ENCODE measurements around the gene CNN1. TPM values are rescaled to one million over a fixed set of nuclear protein-coding genes. Genes with fewer than 3 reads are reported as not detected.

The CNN1 gene
- total and polyA plus RNA-seq, 2 of the 8 experiments (the other 6 are each of a cell fraction or from before 2014, with no cell fraction given): 29.8 to 50.8 TPM

GRCh38 chr19:11538232-11539036 is at the start of gene CNN1 (continued):
- TF ChIP-seq BRCA1 (IDR thresholded peaks at IDR 0.05; ENCODE audit: low read depth, low read length): no peak
- TF ChIP-seq SIRT6 (IDR thresholded peaks at IDR 0.05; ENCODE audit: low read length): no peak
- TF ChIP-seq, protein P1, sequence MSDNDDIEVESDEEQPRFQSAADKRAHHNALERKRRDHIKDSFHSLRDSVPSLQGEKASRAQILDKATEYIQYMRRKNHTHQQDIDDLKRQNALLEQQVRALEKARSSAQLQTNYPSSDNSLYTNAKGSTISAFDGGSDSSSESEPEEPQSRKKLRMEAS (IDR thresholded peaks at IDR 0.05): peak; percentile 29; the same call in 1 of the 2 replicates
- TF ChIP-seq RAD21 (IDR thresholded peaks at IDR 0.05 in 1 of 2, conservative IDR thresholded peaks at IDR 0.05 in 1 of 2; ENCODE audit: low read depth in 2 of 2, low read length in 2 of 2): no peak
- peak; percentile 80; the same call in 1 of the 2 replicates for TF ChIP-seq TAF1 (IDR thresholded peaks at IDR 0.05; ENCODE audit: low read depth, low read length)
- peak in 1 of 2 experiments; percentile 58; a peak in 2 of 3 replicates for TF ChIP-seq POLR2A (IDR thresholded peaks at IDR 0.05; ENCODE audit: control extremely low read depth in 1 of 2, low read depth in 2 of 2, low read length in 2 of 2)
- TF ChIP-seq, protein P2, sequence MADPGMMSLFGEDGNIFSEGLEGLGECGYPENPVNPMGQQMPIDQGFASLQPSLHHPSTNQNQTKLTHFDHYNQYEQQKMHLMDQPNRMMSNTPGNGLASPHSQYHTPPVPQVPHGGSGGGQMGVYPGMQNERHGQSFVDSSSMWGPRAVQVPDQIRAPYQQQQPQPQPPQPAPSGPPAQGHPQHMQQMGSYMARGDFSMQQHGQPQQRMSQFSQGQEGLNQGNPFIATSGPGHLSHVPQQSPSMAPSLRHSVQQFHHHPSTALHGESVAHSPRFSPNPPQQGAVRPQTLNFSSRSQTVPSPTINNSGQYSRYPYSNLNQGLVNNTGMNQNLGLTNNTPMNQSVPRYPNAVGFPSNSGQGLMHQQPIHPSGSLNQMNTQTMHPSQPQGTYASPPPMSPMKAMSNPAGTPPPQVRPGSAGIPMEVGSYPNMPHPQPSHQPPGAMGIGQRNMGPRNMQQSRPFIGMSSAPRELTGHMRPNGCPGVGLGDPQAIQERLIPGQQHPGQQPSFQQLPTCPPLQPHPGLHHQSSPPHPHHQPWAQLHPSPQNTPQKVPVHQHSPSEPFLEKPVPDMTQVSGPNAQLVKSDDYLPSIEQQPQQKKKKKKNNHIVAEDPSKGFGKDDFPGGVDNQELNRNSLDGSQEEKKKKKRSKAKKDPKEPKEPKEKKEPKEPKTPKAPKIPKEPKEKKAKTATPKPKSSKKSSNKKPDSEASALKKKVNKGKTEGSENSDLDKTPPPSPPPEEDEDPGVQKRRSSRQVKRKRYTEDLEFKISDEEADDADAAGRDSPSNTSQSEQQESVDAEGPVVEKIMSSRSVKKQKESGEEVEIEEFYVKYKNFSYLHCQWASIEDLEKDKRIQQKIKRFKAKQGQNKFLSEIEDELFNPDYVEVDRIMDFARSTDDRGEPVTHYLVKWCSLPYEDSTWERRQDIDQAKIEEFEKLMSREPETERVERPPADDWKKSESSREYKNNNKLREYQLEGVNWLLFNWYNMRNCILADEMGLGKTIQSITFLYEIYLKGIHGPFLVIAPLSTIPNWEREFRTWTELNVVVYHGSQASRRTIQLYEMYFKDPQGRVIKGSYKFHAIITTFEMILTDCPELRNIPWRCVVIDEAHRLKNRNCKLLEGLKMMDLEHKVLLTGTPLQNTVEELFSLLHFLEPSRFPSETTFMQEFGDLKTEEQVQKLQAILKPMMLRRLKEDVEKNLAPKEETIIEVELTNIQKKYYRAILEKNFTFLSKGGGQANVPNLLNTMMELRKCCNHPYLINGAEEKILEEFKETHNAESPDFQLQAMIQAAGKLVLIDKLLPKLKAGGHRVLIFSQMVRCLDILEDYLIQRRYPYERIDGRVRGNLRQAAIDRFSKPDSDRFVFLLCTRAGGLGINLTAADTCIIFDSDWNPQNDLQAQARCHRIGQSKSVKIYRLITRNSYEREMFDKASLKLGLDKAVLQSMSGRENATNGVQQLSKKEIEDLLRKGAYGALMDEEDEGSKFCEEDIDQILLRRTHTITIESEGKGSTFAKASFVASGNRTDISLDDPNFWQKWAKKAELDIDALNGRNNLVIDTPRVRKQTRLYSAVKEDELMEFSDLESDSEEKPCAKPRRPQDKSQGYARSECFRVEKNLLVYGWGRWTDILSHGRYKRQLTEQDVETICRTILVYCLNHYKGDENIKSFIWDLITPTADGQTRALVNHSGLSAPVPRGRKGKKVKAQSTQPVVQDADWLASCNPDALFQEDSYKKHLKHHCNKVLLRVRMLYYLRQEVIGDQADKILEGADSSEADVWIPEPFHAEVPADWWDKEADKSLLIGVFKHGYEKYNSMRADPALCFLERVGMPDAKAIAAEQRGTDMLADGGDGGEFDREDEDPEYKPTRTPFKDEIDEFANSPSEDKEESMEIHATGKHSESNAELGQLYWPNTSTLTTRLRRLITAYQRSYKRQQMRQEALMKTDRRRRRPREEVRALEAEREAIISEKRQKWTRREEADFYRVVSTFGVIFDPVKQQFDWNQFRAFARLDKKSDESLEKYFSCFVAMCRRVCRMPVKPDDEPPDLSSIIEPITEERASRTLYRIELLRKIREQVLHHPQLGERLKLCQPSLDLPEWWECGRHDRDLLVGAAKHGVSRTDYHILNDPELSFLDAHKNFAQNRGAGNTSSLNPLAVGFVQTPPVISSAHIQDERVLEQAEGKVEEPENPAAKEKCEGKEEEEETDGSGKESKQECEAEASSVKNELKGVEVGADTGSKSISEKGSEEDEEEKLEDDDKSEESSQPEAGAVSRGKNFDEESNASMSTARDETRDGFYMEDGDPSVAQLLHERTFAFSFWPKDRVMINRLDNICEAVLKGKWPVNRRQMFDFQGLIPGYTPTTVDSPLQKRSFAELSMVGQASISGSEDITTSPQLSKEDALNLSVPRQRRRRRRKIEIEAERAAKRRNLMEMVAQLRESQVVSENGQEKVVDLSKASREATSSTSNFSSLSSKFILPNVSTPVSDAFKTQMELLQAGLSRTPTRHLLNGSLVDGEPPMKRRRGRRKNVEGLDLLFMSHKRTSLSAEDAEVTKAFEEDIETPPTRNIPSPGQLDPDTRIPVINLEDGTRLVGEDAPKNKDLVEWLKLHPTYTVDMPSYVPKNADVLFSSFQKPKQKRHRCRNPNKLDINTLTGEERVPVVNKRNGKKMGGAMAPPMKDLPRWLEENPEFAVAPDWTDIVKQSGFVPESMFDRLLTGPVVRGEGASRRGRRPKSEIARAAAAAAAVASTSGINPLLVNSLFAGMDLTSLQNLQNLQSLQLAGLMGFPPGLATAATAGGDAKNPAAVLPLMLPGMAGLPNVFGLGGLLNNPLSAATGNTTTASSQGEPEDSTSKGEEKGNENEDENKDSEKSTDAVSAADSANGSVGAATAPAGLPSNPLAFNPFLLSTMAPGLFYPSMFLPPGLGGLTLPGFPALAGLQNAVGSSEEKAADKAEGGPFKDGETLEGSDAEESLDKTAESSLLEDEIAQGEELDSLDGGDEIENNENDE (IDR thresholded peaks at IDR 0.05; ENCODE audit: insufficient replicate concordance, low read length): no peak
- no peak for TF ChIP-seq SP4 (IDR thresholded peaks at IDR 0.05; ENCODE audit: low read length)
- TF ChIP-seq CTBP2 (IDR thresholded peaks at IDR 0.05; ENCODE audit: borderline replicate concordance, insufficient read depth, insufficient read length, low read length): no peak
